HCT116 (cell line): ENCODE measurements around the gene DPH5.

ENCODE experiments used
- CEBPB ChIP-seq: IDR thresholded peaks from 2 replicates; pipeline ENCODE4 v1.6.1; 2012; ENCODE audit warnings: low read depth
- CTCF ChIP-seq, 3 experiments: fragments of 200-600 bp in 1 of 3; sonication (generic) in 1 of 3; IDR thresholded peaks in 2 of 3; conservative IDR thresholded peaks in 1 of 3; 2 replicates each; pipeline ENCODE4 v1.5.1; 2012 to 2017; ENCODE audit warnings: low read depth in 2 of 3, low read length in 2 of 3, antibody characterized with exemption in 1 of 3, borderline replicate concordance in 1 of 3, control low read depth in 1 of 3, mild to moderate bottlenecking in 1 of 3, mixed read lengths in 1 of 3, mixed run types in 1 of 3, moderate library complexity in 1 of 3; ENCODE audit not compliant: insufficient read depth in 1 of 3
- EZH2 ChIP-seq: fragments of 200-600 bp; sonication (generic); IDR thresholded peaks from 2 replicates; pipeline ENCODE4 v1.6.1; 2017; ENCODE audit warnings: antibody characterized with exemption, mixed run types
- POLR2A ChIP-seq: IDR thresholded peaks from 2 replicates; pipeline ENCODE4 v1.7.0; 2011; ENCODE audit warnings: borderline replicate concordance; ENCODE audit not compliant: insufficient read depth, insufficient read length; ENCODE audit errors: extremely low read depth
- POLR2AphosphoS5 ChIP-seq: IDR thresholded peaks from 2 replicates; pipeline ENCODE4 v1.6.1; 2011; ENCODE audit warnings: mild to moderate bottlenecking, low read depth, low read length, moderate library complexity
- REST ChIP-seq: IDR thresholded peaks from 2 replicates; pipeline ENCODE4 v1.6.1; 2012; ENCODE audit warnings: low read depth
- SIN3A ChIP-seq: IDR thresholded peaks from 2 replicates; pipeline ENCODE4 v1.6.1; 2012; ENCODE audit warnings: low read depth
- SP1 ChIP-seq: IDR thresholded peaks from 2 replicates; pipeline ENCODE4 v1.6.1; 2012; ENCODE audit warnings: low read depth
- YY1 ChIP-seq: IDR thresholded peaks from 2 replicates; pipeline ENCODE4 v1.6.1; 2011; ENCODE audit warnings: low read length, low read depth, moderate library complexity, mild to moderate bottlenecking; ENCODE audit not compliant: insufficient replicate concordance; ENCODE audit errors: extremely low read depth
- ZFX ChIP-seq: fragments of 450-650 bp; IDR thresholded peaks from 2 replicates; pipeline ENCODE4 v1.6.1; 2017

GRCh38 chr1:100952104-100952745, 73.4 kb downstream of the DPH5 start:
- TF ChIP-seq CTCF (IDR thresholded peaks at IDR 0.05 in 2 of 3, conservative IDR thresholded peaks at IDR 0.05 in 1 of 3; ENCODE audit: borderline replicate concordance in 1 of 3, insufficient read depth in 1 of 3, low read depth in 2 of 3, low read length in 2 of 3) = no peak
- TF ChIP-seq POLR2AphosphoS5 = no peak
- no peak for TF ChIP-seq YY1
- TF ChIP-seq EZH2 = no peak
- no peak for TF ChIP-seq CEBPB
- TF ChIP-seq REST = no peak
- no peak for TF ChIP-seq SIN3A
- TF ChIP-seq POLR2A = no peak
- no peak for TF ChIP-seq SP1
- no peak for TF ChIP-seq ZFX
